ENCODE data around the gene DMWD. TPM values are rescaled to one million over a fixed set of nuclear protein-coding genes. Genes with fewer than 3 reads are reported as not detected.

DMWD gene
- total and polyA plus RNA-seq, 2 of the 4 experiments (the other 2 are of a cell fraction), result 9.7 to 28.5 TPM

- Histone ChIP-seq H4K5ac (ENCODE audit: low read depth, low read length) (no peak overlapping the region), H2AK9ac (replicated peaks; ENCODE audit: low read depth, low read length, poor library complexity) (no peak overlapping the region), H2AK5ac (ENCODE audit: low read depth, low read length) (no peak overlapping the region), H2BK15ac (ENCODE audit: low read depth, low read length) (no peak overlapping the region), H3K36me3 (ENCODE audit: control insufficient read depth, insufficient read depth, low read length) (peaks cover 50% of the 10 kb centered on the region), H3K9me1 (ENCODE audit: insufficient read depth, low read length) (no peaks in the 10 kb centered on the region), H3K27ac (ENCODE audit: insufficient read depth, low read length) (no peak overlapping the region), H3K9me3 (ENCODE audit: control insufficient read depth, insufficient read depth, low read length) (no peaks in the 10 kb centered on the region), H2BK5ac (ENCODE audit: low read depth, low read length, poor library complexity, severe bottlenecking) (no peak overlapping the region), H3K4ac (ENCODE audit: low read depth, low read length) (no peak overlapping the region), H3K4me3 (ENCODE audit: insufficient read depth, low read depth, low read length) (no peak overlapping the region), H3K4me2 (ENCODE audit: low read depth, low read length) (no peak overlapping the region), H3K79me1 (ENCODE audit: low read depth in 1 of 2, low read length in 2 of 2) (no peaks in the 10 kb centered on the region; a peak in 1 of 4 replicates), H3K4me1 (ENCODE audit: control insufficient read depth, insufficient read depth, low read length) (no peaks in the 10 kb centered on the region), H3K9ac (ENCODE audit: low read depth, low read length) (no peak overlapping the region), H4K91ac (ENCODE audit: insufficient read depth, low read depth, low read length) (no peak overlapping the region), H3K27me3 (ENCODE audit: control insufficient read depth, insufficient read depth, low read length) (no peaks in the 10 kb centered on the region), H2AFZ (replicated peaks; ENCODE audit: low read length, poor library complexity) (no peak overlapping the region), H3K56ac (ENCODE audit: extremely low read depth, insufficient read depth, low read length) (no peak overlapping the region), H3K18ac (ENCODE audit: low read depth, low read length) (no peak overlapping the region), H4K20me1 (ENCODE audit: insufficient read depth, low read length) (peaks cover 9% of the 10 kb centered on the region), H4K8ac (ENCODE audit: low read depth in 2 of 2, low read length in 2 of 2) (no peak overlapping the region), H2BK120ac (ENCODE audit: low read depth, low read length) (no peak overlapping the region), H2BK20ac (ENCODE audit: low read depth, low read length) (no peak overlapping the region), H3K14ac (replicated peaks; ENCODE audit: low read depth, low read length) (no peak overlapping the region), H3K23ac (ENCODE audit: low read depth, low read length) (no peak overlapping the region)
- intact Hi-C loops (cut with micrococcal nuclease), result no loop called here
- ATAC-seq (ENCODE audit: low read depth) (no peak), DNase-seq (no peak)
- 63% methylated on average over 2 of the region's 6 CpGs; no CpG with 5 or more reads in 1 of the 2 experiments for WGBS, 2 experiments (ENCODE audit: extremely low coverage in 2 of 2, insufficient read length in 1 of 2)
- dilution Hi-C loops (cut with HindIII; ENCODE audit: low sequenced_read_pairs, unreplicated experiment), result no loop called here
- in situ Hi-C loops (cut with MboI; ENCODE audit: low sequenced_read_pairs), result no loop called here
- ChIA-PET POLR2A (ENCODE audit: unreplicated experiment) (interaction anchor here (0.5 kb wide), 1 partner anchor 62 kb away, joined by 5 read pairs; no protein-coding TSS in a partner anchor), CTCF (no interaction called here)
- BruUV-seq (replicated peaks), result no TSS peak
- TF ChIP-seq MXI1 (IDR thresholded peaks at IDR 0.05; ENCODE audit: borderline replicate concordance, low read depth, low read length) (no peak), POLR2A (IDR thresholded peaks at IDR 0.05; ENCODE audit: low read depth, low read length) (no peak)
Observed at GRCh38 chr19:45819769-45820168, 27.1 kb upstream of the DMWD start.
